Adrenal gland (tissue), 12 donors: ENCODE results near the gene LAMB1. TPM values are rescaled to one million over a fixed set of nuclear protein-coding genes. Genes with fewer than 3 reads are reported as not detected.

ENCODE experiments used
- DNase-seq, 7 donors: peaks; one replicate each; pipeline ENCODE4 v3.0.0-alpha.2; 2019 to 2020
- H3K27ac ChIP-seq, 5 donors: fragments of 200-600 bp; sonication (generic) in 4 of 5; 1 replicate in 3 of 5; 2 replicates in 2 of 5; pipeline versions ENCODE4 v1.5.1 to v1.8.0; 2016 to 2020; ENCODE audit warnings: mild to moderate bottlenecking in 1 of 5
- H3K27me3 ChIP-seq: fragments of 200-600 bp; 2 replicates; pipeline ENCODE4 v1.8.0; 2021
- H3K36me3 ChIP-seq, 2 donors: fragments of 200-600 bp; replicated peaks in 1 of 2; 1 replicate in 1 of 2; 2 replicates in 1 of 2; pipeline versions ENCODE4 v1.5.1 to v1.8.0; 2018 to 2022
- H3K4me1 ChIP-seq, 2 donors: fragments of 200-600 bp; replicated peaks in 1 of 2; 1 replicate in 1 of 2; 2 replicates in 1 of 2; pipeline versions ENCODE4 v1.5.1 to v1.8.0; 2018 to 2021
- H3K4me3 ChIP-seq, 4 donors: fragments of 200-600 bp; sonication (generic) in 3 of 4; one replicate each; pipeline ENCODE4 v1.5.1; 2016 to 2018
- H3K9me3 ChIP-seq, 3 donors: fragments of 200-600 bp; sonication (generic) in 1 of 3; replicated peaks in 1 of 3; 1 replicate in 2 of 3; 2 replicates in 1 of 3; pipeline versions ENCODE4 v1.5.1 to v1.8.0; 2016 to 2021
- CTCF ChIP-seq, 6 experiments: fragments of 450-650 bp in 4 of 6; fragments of 200-600 bp in 2 of 6; sonication (generic) in 1 of 6; IDR thresholded peaks; 1 replicate in 5 of 6; 2 replicates in 1 of 6; pipeline versions ENCODE4 v1.5.1 to v1.8.0; 2016 to 2021; ENCODE audit warnings: antibody characterized with exemption in 6 of 6, mild to moderate bottlenecking in 2 of 6, moderate library complexity in 1 of 6
- POLR2A ChIP-seq, 2 donors: fragments of 450-650 bp; IDR thresholded peaks; one replicate each; pipeline ENCODE4 v1.6.1; 2017; ENCODE audit warnings: antibody characterized with exemption in 2 of 2, mild to moderate bottlenecking in 2 of 2, moderate library complexity in 1 of 2
- WGBS, 4 donors: extraction: QIAGEN DNeasy Blood & Tissue Kit in 2 of 4; methylation state at CpG; one replicate each; pipeline versions ENCODE4 v1.1.5 to v1.1.7; 2013 to 2017; 5-methylcytosine and 5-hydroxymethylcytosine counted together
- intact Hi-C, 2 donors: fragments of 100-400 bp; cut with DNase I; formaldehyde crosslinking; loops; one replicate each; pipeline versions ENCODE4 v1.14.1 to v1.15.0; 2022 to 2023
- polyA plus RNA-seq, 3 donors: library from polyadenylated mRNA; stranded (reverse); fragments of 200-250 nt in 2 of 3; fragments of 350-450 nt in 1 of 3; fragmentation: Illumina TruSeq in 1 of 3; extraction: RNeasy Lipid Tissue Mini Kit (QIAGEN cat#74804) in 1 of 3; gene quantifications; one replicate each; pipeline ENCODE4 v1.2.3, GENCODE V29; 2013 to 2014
- total RNA-seq, 9 donors: library from RNA; depleted of rRNA in 4 of 9; stranded (reverse); fragments of >200 nt in 4 of 9; fragments of 120-200 nt in 1 of 9; fragmentation: NEBNext Ultra II Directional in 1 of 9; extraction: Animal tissue kit (Norgen Biotek cat#: 25700) in 1 of 9; gene quantifications; one replicate each; pipeline versions ENCODE4 v1.1.0 to v1.2.4, GENCODE V29; 2013 to 2023
- donor health status: healthy with polysubstance abuse.
- donor health status: Bipolar disorder and iron deficiency.
- donor health status: DM: yes; HTN: yes; CAD: no.
- donor health status: DM: no; HTN: no; CAD: no.
- donor health status: DM: no; HTN: no; CAD: no.
- donor health status: DM: yes; HTN: yes; CAD: no.

The LAMB1 gene
- total and polyA plus RNA-seq, 12 donors, result 48.6 to 164 (median 90.2) TPM

- no peak overlapping the region for H3K27ac ChIP-seq
- no peaks in the 10 kb centered on the region for H3K27me3 ChIP-seq
- no peak for TF ChIP-seq CTCF (IDR thresholded peaks at IDR 0.05)
- TF ChIP-seq POLR2A (IDR thresholded peaks at IDR 0.05), result no peak
- no peak for DNase-seq
- peaks cover 4 to 13% of the 10 kb centered on the region in 2 donors for H3K4me1 ChIP-seq
- WGBS, 4 donors, result 94 to 97% (median 96%) methylated on average over 9 of the region's 9 CpGs
- peaks cover 0 to 12% of the 10 kb centered on the region in 2 donors for H3K36me3 ChIP-seq
- intact Hi-C loops, result no loop called here
- no peak overlapping the region for H3K4me3 ChIP-seq
- H3K9me3 ChIP-seq, result no peaks in the 10 kb centered on the region
Observed at GRCh38 chr7:107962817-107963216, 40.1 kb downstream of the LAMB1 start.

GRCh38 chr7:107961405-107961804 is 41.6 kb downstream of the LAMB1 start:
- Histone ChIP-seq H3K27ac (peak overlapping the region in 1 of 5 donors; percentile 48), H3K36me3 (peaks cover 0 to 12% of the 10 kb centered on the region in 2 donors), H3K4me3 (no peak overlapping the region), H3K27me3 (no peaks in the 10 kb centered on the region), H3K9me3 (no peaks in the 10 kb centered on the region), H3K4me1 (peaks cover 4 to 21% of the 10 kb centered on the region in 2 donors)
- TF ChIP-seq CTCF (IDR thresholded peaks at IDR 0.05) (no peak), POLR2A (IDR thresholded peaks at IDR 0.05) (no peak)
- peak in 6 of 7 donors; percentile 39 to 70 (median 64) for DNase-seq
- 56 to 68% (median 59%) methylated on average over 9 of the region's 9 CpGs for WGBS, 4 donors
- intact Hi-C loops, result no loop called here

- intact Hi-C loops, result no loop called here
- no peaks in the 10 kb centered on the region for H3K9me3 ChIP-seq
- peak overlapping the region in 1 of 5 donors; percentile 3 for H3K27ac ChIP-seq
- TF ChIP-seq POLR2A (IDR thresholded peaks at IDR 0.05) (no peak), CTCF (IDR thresholded peaks at IDR 0.05) (no peak)
- DNase-seq, result no peak
- no peaks in the 10 kb centered on the region for H3K27me3 ChIP-seq
- WGBS, 4 donors, result 89 to 91% (median 90%) methylated on average over 5 of the region's 5 CpGs
- H3K4me3 ChIP-seq, result no peak overlapping the region
- H3K36me3 ChIP-seq, result peaks cover 0 to 12% of the 10 kb centered on the region in 2 donors
- peaks cover 4 to 21% of the 10 kb centered on the region in 2 donors for H3K4me1 ChIP-seq
Observed at GRCh38 chr7:107960272-107960671, 42.7 kb downstream of the LAMB1 start.

GRCh38 chr7:107959527-107959898 is 43.4 kb downstream of the LAMB1 start:
- 81 to 90% (median 85%) methylated on average over 5 to 10 of the region's 10 CpGs for WGBS, 4 donors
- Histone ChIP-seq H3K27ac (peak overlapping the region in 2 of 5 donors; percentile 62 to 81), H3K27me3 (no peaks in the 10 kb centered on the region), H3K4me3 (no peak overlapping the region), H3K36me3 (peaks cover 0 to 18% of the 10 kb centered on the region in 2 donors), H3K9me3 (no peaks in the 10 kb centered on the region), H3K4me1 (peaks cover 4 to 21% of the 10 kb centered on the region in 2 donors)
- intact Hi-C loops, result no loop called here
- DNase-seq, result no peak
- no peak for TF ChIP-seq POLR2A (IDR thresholded peaks at IDR 0.05)
- TF ChIP-seq CTCF (IDR thresholded peaks at IDR 0.05), result no peak
